HCT116 (cell line): ENCODE results near the gene GRIN3B. TPM values are rescaled to one million over a fixed set of nuclear protein-coding genes. Genes with fewer than 3 reads are reported as not detected.

Experiments used
- ATAC-seq: fragments of 200-7000 bp; cut with Tn5 transposase; 2 replicates; pipeline ENCODE4 v1.9.1; 2020; ENCODE audit warnings: mild to moderate bottlenecking, moderate library complexity
- BruUV-seq: library from RNA; stranded (reverse); fragments of 400-500 nt; replicated peaks from 2 replicates; lab custom pipeline; 2021; lab: Mats Ljungman, UMichigan
- CTCF ChIA-PET: fragments of 300-600 bp; sonication (Branson Sonifier 250); formaldehyde crosslinking; loops from one replicate; lab custom pipeline; 2021; ENCODE audit warnings: antibody characterized with exemption; lab: Charles Lee
- POLR2A ChIA-PET: fragments of 300-600, 350-600 bp; sonication (Branson Sonifier 250); formaldehyde crosslinking; loops from one replicate; lab custom pipeline; 2021; ENCODE audit warnings: antibody characterized with exemption; lab: Charles Lee
- RAD21 ChIA-PET, 2 experiments: fragments of 300-600 bp; sonication (Branson Sonifier 250); formaldehyde crosslinking; loops; one replicate each; lab custom pipeline; 2023; ENCODE audit warnings: low total read pairs in 2 of 2; ENCODE audit not compliant: uncharacterized antibody in 2 of 2, unreplicated experiment in 2 of 2, low non-redundant PET in 1 of 2; lab: Charles Lee
- DNase-seq: peaks from one replicate; pipeline ENCODE4 v3.0.0-alpha.2; 2010; ENCODE audit warnings: low read depth, low spot score
- H2AFZ ChIP-seq: fragments of 200-600 bp; shearing (Covaris generic), sonication (generic); 2 replicates; pipeline ENCODE4 v1.6.1; 2017; ENCODE audit warnings: low read depth, mixed run types, mixed read lengths, antibody characterized with exemption, low read length; ENCODE audit not compliant: poor library complexity, severe bottlenecking
- H3K27ac ChIP-seq: 2 replicates; pipeline ENCODE4 v1.5.1; 2012; ENCODE audit warnings: low read depth, low read length
- H3K27me3 ChIP-seq: fragments of 200-600 bp; sonication (generic); 2 replicates; pipeline ENCODE4 v1.6.1; 2016; ENCODE audit warnings: mixed run types, low read length, mixed read lengths; ENCODE audit not compliant: insufficient read depth
- H3K36me3 ChIP-seq, 2 experiments: fragments of 200-500 bp in 1 of 2; fragments of 200-600 bp in 1 of 2; sonication (Bioruptor generic) in 1 of 2; sonication (generic) in 1 of 2; 2 replicates each; pipeline versions ENCODE4 v1.5.1 to v1.6.1; 2014 to 2016; ENCODE audit warnings: low read length in 2 of 2, inconsistent platforms in 1 of 2, mixed read lengths in 1 of 2, mixed run types in 1 of 2; ENCODE audit not compliant: insufficient read depth in 2 of 2, control insufficient read depth in 1 of 2
- H3K4me1 ChIP-seq, 2 experiments: fragments of 200-600 bp in 1 of 2; sonication (generic) in 1 of 2; 2 replicates each; pipeline versions ENCODE4 v1.5.1 to v1.6.1; 2012 to 2017; ENCODE audit warnings: low read length in 2 of 2, inconsistent platforms in 1 of 2, mild to moderate bottlenecking in 1 of 2, mixed read lengths in 1 of 2, mixed run types in 1 of 2, moderate library complexity in 1 of 2; ENCODE audit not compliant: insufficient read depth in 2 of 2, control insufficient read depth in 1 of 2
- H3K4me2 ChIP-seq: fragments of 200-600 bp; sonication (generic); 2 replicates; pipeline ENCODE4 v1.6.1; 2017; ENCODE audit warnings: mixed run types, low read length, mixed read lengths
- H3K4me3 ChIP-seq, 2 experiments: fragments of 200-600 bp in 1 of 2; sonication (generic) in 1 of 2; replicated peaks in 1 of 2; 2 replicates each; pipeline ENCODE4 v1.5.1; 2011 to 2016; ENCODE audit warnings: low read length in 2 of 2, control low read depth in 1 of 2, low read depth in 1 of 2, mild to moderate bottlenecking in 1 of 2, mixed read lengths in 1 of 2, mixed run types in 1 of 2
- H3K79me2 ChIP-seq: fragments of 200-600 bp; sonication (generic); 2 replicates; pipeline ENCODE4 v1.6.1; 2017; ENCODE audit warnings: mild to moderate bottlenecking, mixed run types, low read length, moderate library complexity, mixed read lengths; ENCODE audit not compliant: insufficient read depth
- H3K9ac ChIP-seq: fragments of 200-600 bp; sonication (generic); 2 replicates; pipeline ENCODE4 v1.6.1; 2016; ENCODE audit warnings: low read length, mixed read lengths
- H3K9me2 ChIP-seq: fragments of 200-600 bp; sonication (generic), shearing (Covaris generic); 2 replicates; pipeline ENCODE4 v1.6.1; 2017; ENCODE audit warnings: mixed run types, mild to moderate bottlenecking, moderate library complexity; ENCODE audit not compliant: insufficient read depth
- H3K9me3 ChIP-seq, 2 experiments: fragments of 200-500 bp in 1 of 2; fragments of 200-600 bp in 1 of 2; sonication (Bioruptor generic) in 1 of 2; sonication (generic) in 1 of 2; 2 replicates each; pipeline ENCODE4 v1.6.1; 2014 to 2017; ENCODE audit warnings: low read length in 2 of 2, mixed read lengths in 2 of 2, inconsistent platforms in 1 of 2, low read depth in 1 of 2, mild to moderate bottlenecking in 1 of 2, mixed run types in 1 of 2, moderate library complexity in 1 of 2; ENCODE audit not compliant: control insufficient read depth in 1 of 2, insufficient read depth in 1 of 2
- H4K20me1 ChIP-seq: fragments of 200-600 bp; sonication (generic), shearing (Covaris generic); 2 replicates; pipeline ENCODE4 v1.6.1; 2017; ENCODE audit warnings: mixed run types, mild to moderate bottlenecking, moderate library complexity; ENCODE audit not compliant: insufficient read depth
- CBX3 ChIP-seq: IDR thresholded peaks from 2 replicates; pipeline ENCODE4 v1.6.1; 2012; ENCODE audit warnings: low read depth
- CEBPB ChIP-seq: IDR thresholded peaks from 2 replicates; pipeline ENCODE4 v1.6.1; 2012; ENCODE audit warnings: low read depth
- EGR1 ChIP-seq: IDR thresholded peaks from 2 replicates; pipeline ENCODE4 v1.6.1; 2012; ENCODE audit warnings: low read depth
- ELF1 ChIP-seq: IDR thresholded peaks from 2 replicates; pipeline ENCODE4 v1.6.1; 2012; ENCODE audit warnings: low read depth, borderline replicate concordance
- EZH2 ChIP-seq: fragments of 200-600 bp; sonication (generic); IDR thresholded peaks from 2 replicates; pipeline ENCODE4 v1.6.1; 2017; ENCODE audit warnings: antibody characterized with exemption, mixed run types
- EZH2phosphoT487 ChIP-seq: fragments of 200-600 bp; IDR thresholded peaks from 2 replicates; pipeline ENCODE4 v1.6.1; 2018; ENCODE audit warnings: antibody characterized with exemption, borderline replicate concordance
- FOSL1 ChIP-seq: IDR thresholded peaks from 2 replicates; pipeline ENCODE4 v1.6.1; 2012; ENCODE audit warnings: low read depth
- MAX ChIP-seq: IDR thresholded peaks from 2 replicates; pipeline ENCODE4 v1.6.1; 2012
- POLR2A ChIP-seq: IDR thresholded peaks from 2 replicates; pipeline ENCODE4 v1.7.0; 2011; ENCODE audit warnings: borderline replicate concordance; ENCODE audit not compliant: insufficient read depth, insufficient read length; ENCODE audit errors: extremely low read depth
- POLR2AphosphoS5 ChIP-seq: IDR thresholded peaks from 2 replicates; pipeline ENCODE4 v1.6.1; 2011; ENCODE audit warnings: mild to moderate bottlenecking, low read depth, low read length, moderate library complexity
- REST ChIP-seq: IDR thresholded peaks from 2 replicates; pipeline ENCODE4 v1.6.1; 2012; ENCODE audit warnings: low read depth
- SIN3A ChIP-seq: IDR thresholded peaks from 2 replicates; pipeline ENCODE4 v1.6.1; 2012; ENCODE audit warnings: low read depth
- SRF ChIP-seq: IDR thresholded peaks from 2 replicates; pipeline ENCODE4 v1.6.1; 2012; ENCODE audit warnings: low read depth
- TCF7L2 ChIP-seq: IDR thresholded peaks from 2 replicates; pipeline ENCODE4 v1.7.0; 2011; ENCODE audit warnings: borderline replicate concordance, inconsistent platforms; ENCODE audit not compliant: insufficient read depth, insufficient read length; ENCODE audit errors: extremely low read depth
- ZFX ChIP-seq: fragments of 450-650 bp; IDR thresholded peaks from 2 replicates; pipeline ENCODE4 v1.6.1; 2017
- ZNF274 ChIP-seq: fragments of 200-500 bp; sonication (Bioruptor generic); IDR thresholded peaks from 2 replicates; pipeline ENCODE4 v1.6.1; 2014; ENCODE audit warnings: mild to moderate bottlenecking, low read depth, low read length, inconsistent platforms
- intact Hi-C: fragments of 100-400 bp; cut with micrococcal nuclease; formaldehyde crosslinking; loops from 2 replicates; pipeline ENCODE4 v1.10.0; 2022
- total RNA-seq: library from RNA; stranded (reverse); gene quantifications from one replicate; pipeline ENCODE4 v1.2.1, GENCODE V29; 2021; ENCODE audit not compliant: unreplicated experiment
- TF ChIP-seq, protein P1 (sequence below): IDR thresholded peaks from 2 replicates; pipeline ENCODE4 v1.6.1; 2011; ENCODE audit warnings: mild to moderate bottlenecking, low read length, moderate library complexity; ENCODE audit not compliant: insufficient replicate concordance; ENCODE audit errors: extremely low read depth
- TF ChIP-seq, protein P2 (sequence below): IDR thresholded peaks from 2 replicates; pipeline ENCODE4 v1.6.1; 2012

The GRIN3B gene
- total RNA-seq, 1 experiment from 2014 or later = 0.69 TPM

DNA sequence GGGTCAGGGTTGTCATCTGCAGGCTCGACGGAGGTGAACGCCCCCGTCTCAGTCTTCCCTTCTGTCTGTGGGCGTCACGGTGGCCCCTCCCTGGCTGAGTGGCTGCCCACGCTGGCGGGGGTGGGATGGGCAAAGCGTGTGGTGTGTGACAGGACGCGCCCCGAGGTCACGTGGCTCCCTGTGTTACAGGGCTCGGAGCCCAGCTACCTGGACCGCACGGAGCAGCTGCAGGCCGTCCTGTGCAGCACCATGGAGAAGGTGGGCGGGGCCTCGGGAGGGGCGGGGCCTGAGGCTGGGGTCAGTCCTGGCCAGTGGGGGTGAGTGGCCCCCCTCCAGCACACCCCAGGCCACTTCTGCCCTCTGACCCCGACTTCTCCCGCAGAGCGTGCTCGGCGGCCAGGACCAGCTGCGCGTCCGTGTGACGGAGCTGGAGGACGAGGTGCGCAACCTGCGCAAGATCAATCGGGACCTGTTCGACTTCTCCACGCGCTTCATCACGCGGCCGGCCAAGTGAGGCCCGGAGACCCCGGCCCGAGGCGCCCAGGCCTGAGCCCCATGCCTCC, 6.3 kb upstream of the GRIN3B start:
- TF ChIP-seq SRF (no peak), EZH2phosphoT487 (no peak), EZH2 (no peak), ELF1 (no peak), FOSL1 (no peak), SIN3A (no peak), POLR2A (no peak), CEBPB (no peak), POLR2AphosphoS5 (no peak), ZNF274 (no peak), EGR1 (no peak), MAX (no peak), CBX3 (no peak), TCF7L2 (no peak), REST (no peak), ZFX (no peak)
- TF ChIP-seq, protein P1, sequence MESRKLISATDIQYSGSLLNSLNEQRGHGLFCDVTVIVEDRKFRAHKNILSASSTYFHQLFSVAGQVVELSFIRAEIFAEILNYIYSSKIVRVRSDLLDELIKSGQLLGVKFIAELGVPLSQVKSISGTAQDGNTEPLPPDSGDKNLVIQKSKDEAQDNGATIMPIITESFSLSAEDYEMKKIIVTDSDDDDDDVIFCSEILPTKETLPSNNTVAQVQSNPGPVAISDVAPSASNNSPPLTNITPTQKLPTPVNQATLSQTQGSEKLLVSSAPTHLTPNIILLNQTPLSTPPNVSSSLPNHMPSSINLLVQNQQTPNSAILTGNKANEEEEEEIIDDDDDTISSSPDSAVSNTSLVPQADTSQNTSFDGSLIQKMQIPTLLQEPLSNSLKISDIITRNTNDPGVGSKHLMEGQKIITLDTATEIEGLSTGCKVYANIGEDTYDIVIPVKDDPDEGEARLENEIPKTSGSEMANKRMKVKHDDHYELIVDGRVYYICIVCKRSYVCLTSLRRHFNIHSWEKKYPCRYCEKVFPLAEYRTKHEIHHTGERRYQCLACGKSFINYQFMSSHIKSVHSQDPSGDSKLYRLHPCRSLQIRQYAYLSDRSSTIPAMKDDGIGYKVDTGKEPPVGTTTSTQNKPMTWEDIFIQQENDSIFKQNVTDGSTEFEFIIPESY = no peak
- TF ChIP-seq, protein P2, sequence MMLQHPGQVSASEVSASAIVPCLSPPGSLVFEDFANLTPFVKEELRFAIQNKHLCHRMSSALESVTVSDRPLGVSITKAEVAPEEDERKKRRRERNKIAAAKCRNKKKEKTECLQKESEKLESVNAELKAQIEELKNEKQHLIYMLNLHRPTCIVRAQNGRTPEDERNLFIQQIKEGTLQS = no peak
- H3K4me1 ChIP-seq = peaks cover 7 to 29% of the 10 kb centered on the region in 2 experiments
- DNase-seq = no peak
- H3K27me3 ChIP-seq = no peaks in the 10 kb centered on the region
- POLR2A ChIA-PET = no interaction called here
- H3K9me3 ChIP-seq = no peaks in the 10 kb centered on the region
- intact Hi-C loops = no loop called here
- RAD21 ChIA-PET = no interaction called here
- H3K4me3 ChIP-seq = no peak overlapping the region
- H3K4me2 ChIP-seq = no peak overlapping the region
- BruUV-seq = no TSS peak
- peaks cover 6% of the 10 kb centered on the region; the same call in 1 of the 2 replicates for H4K20me1 ChIP-seq
- CTCF ChIA-PET = no interaction called here
- H3K27ac ChIP-seq = no peak overlapping the region; the same call in 1 of the 2 replicates
- H3K79me2 ChIP-seq = no peaks in the 10 kb centered on the region; the same call in 1 of the 2 replicates
- H3K36me3 ChIP-seq = peaks cover 5 to 43% of the 10 kb centered on the region in 2 experiments; a peak in 3 of 4 replicates
- H3K9ac ChIP-seq = no peak overlapping the region
- ATAC-seq = no peak
- no peak overlapping the region for H2AFZ ChIP-seq
- no peaks in the 10 kb centered on the region for H3K9me2 ChIP-seq
